Activated T-helper 17 cell treated with anti-CD3 and anti-CD28 coated beads, Interleukin-2, amount 50 U/mL, for 72 hours (primary cell): ENCODE data around the gene LAT. TPM values are rescaled to one million over a fixed set of nuclear protein-coding genes. Genes with fewer than 3 reads are reported as not detected.
A peak's percentile ranks its signal among the peaks of the same experiment; 100 is the strongest.

ENCODE experiments used
- ATAC-seq: fragments of 150-1000 bp; cut with Tn5 transposase; replicated peaks from 2 replicates; pipeline ENCODE4 v1.10.0; 2021; ENCODE audit warnings: mild to moderate bottlenecking, moderate library complexity
- H3K27ac Mint-ChIP-seq: one replicate; pipeline ENCODE4 v1.8.0; 2022; ENCODE audit warnings: mixed read lengths
- H3K27me3 Mint-ChIP-seq: one replicate; pipeline ENCODE4 v1.8.0; 2022; ENCODE audit warnings: mixed read lengths
- H3K36me3 Mint-ChIP-seq: one replicate; pipeline ENCODE4 v1.8.0; 2022; ENCODE audit warnings: low read depth, mild to moderate bottlenecking, mixed read lengths
- H3K4me1 Mint-ChIP-seq: one replicate; pipeline ENCODE4 v1.8.0; 2022; ENCODE audit warnings: mixed read lengths
- H3K4me3 Mint-ChIP-seq: one replicate; pipeline ENCODE4 v1.8.0; 2022; ENCODE audit warnings: mild to moderate bottlenecking, mixed read lengths
- H3K9me3 Mint-ChIP-seq: one replicate; pipeline ENCODE4 v1.8.0; 2022; ENCODE audit warnings: mixed read lengths
- total RNA-seq, 2 donors: library from RNA; stranded (reverse); gene quantifications; one replicate each; pipeline ENCODE4 v1.2.3, GENCODE V29; 2022

The LAT gene
- total RNA-seq, 2 donors from 2014 or later, result 216 to 327 TPM

- H3K4me3 Mint-ChIP-seq, result peak overlapping the region; percentile 66
- no peaks in the 10 kb centered on the region for H3K9me3 Mint-ChIP-seq
- ATAC-seq, result no peak
- peaks cover 7% of the 10 kb centered on the region for H3K4me1 Mint-ChIP-seq
- H3K27ac Mint-ChIP-seq, result peak overlapping the region; percentile 76
- H3K36me3 Mint-ChIP-seq, result no peaks in the 10 kb centered on the region
- no peaks in the 10 kb centered on the region for H3K27me3 Mint-ChIP-seq
These were observed 45.4 kb downstream of the LAT start for GRCh38 chr16:29030086-29030840.

Other genes starting within 250 kb of the LAT start
- 1 to 10 TPM; 4.2 to 7.0 TPM for gene NPIPB9, start 233.3 kb upstream of the LAT start, total RNA-seq
- gene ATXN2L, start 162.1 kb upstream of the LAT start, total RNA-seq, result 100 to 1,000 TPM; 246 to 339 TPM
- gene TUFM, start 138.7 kb upstream of the LAT start, total RNA-seq, result 100 to 1,000 TPM; 140 to 291 TPM
- 10 to 100 TPM; 45.0 to 46.4 TPM for gene SH2B1, start 121.2 kb upstream of the LAT start, total RNA-seq
- 1 to 10 TPM; 2.2 to 3.1 TPM for gene ATP2A1, start 106.6 kb upstream of the LAT start, total RNA-seq
- gene RABEP2, start 59.8 kb upstream of the LAT start, total RNA-seq, result 10 to 100 TPM; 21.5 to 34.1 TPM
- 1 to 10 TPM in 1 of 2 donors, not detected in 1; 2.1 TPM for gene CD19, start 53.1 kb upstream of the LAT start, total RNA-seq
- gene NFATC2IP, start 34.1 kb upstream of the LAT start, total RNA-seq, result 100 to 1,000 TPM in 1 of 2 donors, 10 to 100 TPM in 1; 81.3 to 100 TPM
- gene SPNS1, start 10.3 kb upstream of the LAT start, total RNA-seq, result 10 to 100 TPM; 15.0 to 26.8 TPM